Dedifferentiated amniotic fluid mesenchymal stem cell (primary cell): Measurements from ENCODE around the gene NAALADL2.

Experiments
- DNase-seq: peaks from one replicate; pipeline ENCODE4 v3.0.0-alpha.2; 2016; ENCODE audit errors: extremely low spot score

The NAALADL2 gene

DNA sequence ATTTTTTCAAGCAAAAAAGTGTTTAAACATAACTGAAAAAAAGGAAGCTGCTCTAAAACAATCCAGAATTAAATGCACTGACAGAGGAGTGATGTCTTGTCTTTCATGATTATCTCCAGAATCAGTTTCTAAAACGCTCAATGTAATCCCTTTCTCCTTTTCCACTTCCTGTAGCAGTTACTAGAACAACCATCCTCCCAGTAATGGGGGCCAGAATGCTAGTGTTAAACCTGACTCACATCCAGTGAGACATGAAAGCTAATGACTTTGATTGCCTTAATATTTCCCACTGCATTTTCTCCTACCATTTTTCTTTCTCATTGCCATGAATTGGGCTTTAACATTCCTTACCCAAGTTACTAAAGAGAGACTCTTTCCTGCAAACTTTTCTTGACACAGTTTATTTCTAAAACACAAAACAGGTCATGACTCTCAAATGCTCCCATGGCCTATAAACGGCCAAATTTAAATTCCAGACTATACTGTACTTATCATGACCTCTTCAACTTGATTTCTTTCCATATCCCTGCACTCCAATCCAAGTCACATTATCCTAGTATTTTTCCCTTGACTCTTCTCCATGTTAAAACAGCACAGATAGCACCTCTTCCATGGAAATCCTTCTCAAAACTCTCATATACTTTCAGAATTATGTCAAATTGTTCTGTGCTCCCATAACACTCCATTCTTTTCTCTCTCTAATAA is 341.4 kb downstream of the NAALADL2 start:
- no peak for DNase-seq

DNA sequence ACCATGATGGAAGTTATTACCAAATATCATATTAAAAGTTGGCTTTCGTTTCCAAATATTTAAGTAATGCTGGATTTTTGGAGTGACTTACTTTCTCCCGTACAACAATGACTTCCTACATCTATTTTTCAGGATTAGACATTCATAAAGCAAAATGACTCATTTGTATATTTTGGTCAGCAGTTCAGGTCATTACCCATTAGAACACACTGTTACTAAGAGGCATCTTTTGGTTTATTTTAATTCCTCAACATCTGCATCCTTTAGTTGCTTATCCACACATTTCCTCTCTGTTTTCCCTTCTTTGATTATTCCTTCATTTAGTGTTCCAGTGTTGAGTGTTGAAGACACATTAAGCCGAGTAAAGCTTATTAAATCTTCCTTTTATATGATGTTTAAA is 348.2 kb downstream of the NAALADL2 start:
- no peak for DNase-seq

DNA sequence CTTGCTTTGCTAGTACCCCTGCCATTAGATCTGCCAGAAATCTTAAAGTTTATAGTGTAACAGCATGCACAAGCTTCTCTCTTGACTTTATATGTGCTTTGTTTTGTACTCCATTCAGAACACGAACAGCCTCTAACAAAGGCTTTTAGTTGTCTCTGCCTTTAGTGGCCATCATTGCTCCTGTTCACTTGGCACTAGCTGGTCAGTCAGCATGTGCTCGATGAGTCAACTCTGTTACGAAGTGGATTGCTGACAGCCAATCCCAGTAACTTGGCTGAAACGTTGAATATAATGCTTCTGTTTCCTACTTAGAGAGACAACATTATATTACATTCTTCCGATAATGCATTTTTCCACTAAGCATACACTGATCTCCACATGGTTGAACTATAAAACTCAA is 349.2 kb downstream of the NAALADL2 start:
- no peak for DNase-seq

DNA sequence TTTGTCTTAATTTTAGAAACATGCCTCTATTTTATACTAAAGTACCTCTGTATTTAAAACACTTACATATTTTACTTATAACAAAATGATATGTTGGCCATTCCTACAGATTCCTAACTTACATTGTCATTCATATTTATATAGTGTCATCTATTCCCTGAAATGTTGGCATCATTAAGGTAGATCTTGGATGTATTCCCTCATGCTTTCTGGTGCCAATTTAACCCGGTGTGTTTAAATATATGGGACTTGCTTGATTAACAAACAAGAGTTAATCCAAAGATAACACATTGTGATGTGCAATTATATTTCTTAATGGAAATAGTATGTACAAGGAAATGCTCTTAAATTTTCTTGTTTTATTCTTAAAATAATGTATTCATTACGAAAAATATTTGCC is 352.3 kb downstream of the NAALADL2 start:
- DNase-seq = no peak

DNA sequence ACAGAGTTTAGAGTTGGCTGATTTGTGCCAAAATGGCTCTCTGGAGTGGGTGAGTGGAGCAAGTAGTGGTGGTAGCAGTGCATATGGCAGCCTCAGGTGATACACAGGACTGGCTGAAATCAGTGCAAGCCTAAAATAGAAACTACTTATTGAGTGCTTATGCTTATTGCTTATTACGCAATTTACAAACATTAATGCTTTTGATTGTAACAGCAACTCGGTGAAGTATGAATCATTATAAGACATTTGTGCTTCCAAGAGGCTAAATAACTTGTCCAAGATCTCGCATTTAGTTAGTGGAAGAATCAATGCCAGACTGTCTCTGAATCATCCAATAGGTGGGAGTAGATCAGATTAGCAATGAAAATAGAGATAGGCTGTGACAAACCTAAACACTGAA is 353.8 kb downstream of the NAALADL2 start:
- no peak for DNase-seq

DNA sequence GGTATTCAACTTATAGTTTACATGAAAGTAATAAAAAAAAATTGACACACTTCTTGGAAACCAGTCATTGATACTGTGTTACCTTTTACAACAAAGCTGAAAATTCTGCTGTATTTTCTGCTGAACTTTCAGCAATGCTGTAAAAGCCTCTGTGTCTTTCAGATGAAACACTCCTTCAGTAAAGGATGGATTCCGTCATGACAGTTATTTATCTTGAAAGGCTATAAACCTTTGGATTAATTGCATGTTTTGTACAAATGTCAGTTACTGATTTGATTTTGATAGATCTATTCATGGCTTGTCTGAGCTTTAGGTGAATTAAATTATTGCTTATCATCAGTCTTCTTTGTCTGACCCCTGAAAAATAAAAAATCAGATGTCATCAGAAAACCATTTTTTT is 355.1 kb downstream of the NAALADL2 start:
- no peak for DNase-seq

DNA sequence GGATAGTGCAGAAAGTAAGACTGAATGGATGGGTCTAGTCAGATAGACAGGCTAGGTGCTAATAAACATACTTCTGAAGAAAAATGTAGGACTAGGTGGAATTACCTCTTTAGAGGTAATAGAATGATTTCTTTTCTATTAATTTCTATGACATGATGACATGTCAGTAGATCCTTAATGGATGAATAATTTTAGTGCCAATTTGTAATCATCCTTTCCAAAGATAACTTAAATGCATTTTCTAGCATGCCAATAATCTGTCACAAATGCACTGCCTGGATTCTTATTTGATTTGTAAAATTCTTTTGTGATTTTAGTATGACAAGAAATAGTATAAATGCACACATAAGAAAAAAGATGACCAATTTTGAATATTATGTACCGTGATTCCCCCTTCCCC is 356.7 kb downstream of the NAALADL2 start:
- no peak for DNase-seq

DNA sequence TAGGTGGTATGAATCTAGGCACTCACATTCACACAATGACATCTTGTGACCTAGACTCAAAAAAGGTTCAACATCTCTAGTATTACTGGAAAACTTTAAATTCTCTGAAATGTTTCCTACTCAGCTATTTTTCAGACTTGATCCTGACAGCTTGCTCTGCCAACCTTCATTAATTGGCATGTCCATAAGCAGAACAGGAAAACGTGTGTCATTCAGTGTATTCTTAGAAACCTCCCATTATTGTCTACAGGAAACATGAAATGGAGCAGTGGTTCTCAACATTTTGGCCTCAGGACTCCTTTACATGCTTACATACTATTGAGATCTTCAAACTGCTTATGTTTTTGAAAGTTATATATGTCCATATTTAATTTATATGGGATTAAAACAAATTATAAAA is 363.2 kb downstream of the NAALADL2 start:
- DNase-seq = no peak

DNA sequence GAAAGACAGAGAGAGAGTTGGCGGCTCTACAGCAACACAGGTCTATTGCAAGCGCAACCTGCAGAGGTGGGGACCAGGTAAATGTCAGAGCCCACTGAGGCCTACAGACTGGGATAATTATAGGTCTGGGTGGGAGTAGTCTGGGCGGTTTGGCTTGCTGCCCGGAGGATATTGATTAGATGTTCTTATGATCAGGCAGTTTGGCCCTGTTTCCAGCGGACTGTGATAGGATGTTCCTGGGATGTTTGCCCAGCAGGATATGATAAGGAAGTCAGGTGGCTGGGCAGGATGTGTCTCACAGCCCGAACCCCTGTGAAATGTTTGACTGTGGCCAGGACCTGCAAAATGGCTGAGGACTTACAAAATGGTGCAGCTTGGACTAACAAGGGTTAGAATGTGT is 364.9 kb downstream of the NAALADL2 start:
- no peak for DNase-seq

DNA sequence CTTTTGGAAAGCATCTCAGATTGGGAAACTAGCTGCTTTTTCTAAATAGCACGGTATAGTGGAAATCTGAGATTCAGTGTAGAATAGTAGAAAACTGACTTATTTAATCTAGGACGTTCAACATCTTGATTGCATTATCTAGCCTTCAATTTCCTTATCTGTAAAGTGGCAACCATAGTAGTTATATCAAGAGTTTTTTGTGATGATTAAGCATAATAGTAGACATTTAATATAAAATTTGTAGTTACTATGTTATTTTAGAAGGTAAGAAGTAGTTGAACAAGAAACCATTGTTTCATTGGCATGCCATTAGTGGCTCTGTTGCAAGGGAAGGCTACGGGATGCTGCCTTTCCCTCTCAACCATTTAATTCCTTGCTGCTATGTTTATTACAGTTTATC is 367.3 kb downstream of the NAALADL2 start:
- no peak for DNase-seq

DNA sequence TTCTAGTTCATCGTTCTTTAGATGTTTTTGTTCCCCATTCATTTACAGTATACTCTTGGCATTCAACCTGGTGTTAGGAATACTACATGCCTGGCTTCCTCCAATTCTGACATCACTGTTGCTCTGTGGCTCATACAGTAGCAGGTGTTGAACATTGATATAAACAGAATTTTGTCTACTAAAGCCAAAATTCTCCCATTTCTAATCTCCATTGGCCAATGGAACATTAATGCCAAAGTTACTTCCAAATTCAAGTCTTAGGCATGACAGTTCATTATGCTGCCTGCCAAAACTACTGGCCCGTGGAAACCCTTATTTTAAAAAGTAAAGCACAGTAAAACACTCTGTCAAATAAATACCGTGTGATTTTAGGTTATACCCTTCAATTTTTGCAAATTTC is 368.0 kb downstream of the NAALADL2 start:
- DNase-seq = no peak

DNA sequence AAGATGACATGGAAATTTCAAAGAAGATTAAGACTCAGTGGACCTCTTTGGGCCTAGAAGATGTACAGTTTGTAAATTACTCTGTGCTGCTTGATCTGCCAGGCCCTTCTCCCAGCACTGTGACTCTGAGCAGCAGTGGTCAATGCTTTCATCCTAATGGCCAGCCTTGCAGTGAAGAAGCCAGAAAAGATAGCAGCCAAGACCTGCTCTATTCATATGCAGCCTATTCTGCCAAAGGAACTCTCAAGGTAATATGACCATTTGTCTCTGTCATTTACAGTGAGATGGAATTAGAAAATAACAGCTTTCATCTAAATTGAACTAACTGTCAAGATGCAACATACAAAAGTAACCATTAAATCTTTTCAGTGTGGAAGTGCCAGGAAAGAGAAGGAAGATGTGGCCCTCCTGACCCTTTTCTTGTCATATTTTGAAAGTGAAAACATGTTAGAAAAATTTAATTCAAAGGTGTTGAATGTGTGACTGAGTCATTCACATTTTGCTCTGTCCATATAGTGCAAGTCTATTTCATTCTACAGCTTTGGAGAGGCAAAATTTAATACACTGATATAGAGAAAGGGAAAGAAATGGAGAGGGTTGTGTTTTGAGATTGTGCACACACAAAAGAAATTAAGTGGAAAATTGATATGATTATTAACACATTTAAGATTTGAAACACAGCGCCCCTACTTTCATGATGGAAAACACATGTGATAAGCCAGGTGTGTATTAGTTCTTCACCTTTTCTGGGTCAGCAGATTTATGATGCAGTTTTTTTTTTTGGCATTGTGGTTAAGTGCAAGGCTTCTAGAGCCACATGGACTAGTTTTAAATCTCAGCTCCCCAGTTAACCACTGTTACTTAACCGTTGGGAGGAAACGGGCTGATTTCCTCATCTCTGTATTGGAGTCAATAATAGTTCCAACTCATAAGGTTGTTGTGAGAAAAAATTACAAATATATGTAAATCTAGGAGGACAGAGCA is 375.1 kb downstream of the NAALADL2 start:
- no peak for DNase-seq

DNA sequence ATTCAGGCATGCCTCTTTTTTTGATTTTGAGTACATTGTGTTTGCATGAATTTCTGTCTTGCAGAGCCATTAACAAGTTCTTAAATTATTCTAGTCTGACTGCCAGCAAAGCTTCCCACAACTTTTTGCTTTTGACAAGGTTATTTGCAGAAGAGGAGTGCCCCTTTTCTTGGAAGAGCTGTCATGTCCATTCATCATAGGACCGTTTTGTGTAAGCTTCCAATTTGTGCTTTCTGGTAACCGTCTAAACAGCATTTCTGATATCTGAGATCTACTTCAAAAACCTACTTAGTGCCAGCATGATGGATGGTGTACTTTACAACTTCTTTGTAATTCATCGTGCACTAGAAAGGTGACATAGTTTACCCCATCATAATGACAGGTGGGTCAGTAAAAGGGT is 379.7 kb downstream of the NAALADL2 start:
- no peak for DNase-seq

DNA sequence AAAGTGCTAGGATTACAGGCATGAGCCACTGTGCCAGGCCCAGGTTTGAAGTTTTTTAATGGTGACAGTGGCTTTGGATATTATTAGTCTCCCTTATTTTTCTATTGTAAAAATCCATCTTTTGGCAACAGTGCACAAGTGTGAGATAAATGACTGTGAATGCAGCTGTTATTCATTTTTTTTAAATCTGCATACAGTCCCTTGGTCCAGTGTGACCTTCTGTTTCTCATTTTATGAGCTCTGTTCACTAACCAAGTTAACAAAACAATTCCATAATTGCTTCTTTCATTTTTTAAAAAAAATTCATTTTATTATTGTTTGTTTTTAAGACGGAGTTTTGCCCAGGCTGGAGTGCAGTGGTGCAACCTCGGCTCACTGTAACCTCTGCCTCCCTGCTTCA is 381.8 kb downstream of the NAALADL2 start:
- DNase-seq = no peak

DNA sequence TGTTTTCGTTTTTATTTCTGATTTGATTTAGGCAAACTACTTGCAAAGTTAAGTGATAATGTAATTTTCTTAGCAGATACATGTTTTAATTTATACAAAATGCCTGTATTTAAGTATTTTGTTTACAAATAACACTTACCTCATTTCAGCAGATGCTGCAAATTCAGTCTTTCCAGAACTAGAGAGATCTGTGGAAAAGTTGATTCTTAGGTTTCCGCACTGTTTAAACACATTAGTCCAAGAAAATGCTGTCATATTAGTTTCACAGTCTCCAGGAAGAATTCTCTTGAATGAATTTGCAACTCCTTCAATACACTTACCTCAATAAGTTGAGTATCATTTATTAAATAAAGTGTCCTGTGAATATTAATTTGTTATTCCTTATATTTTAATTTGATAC is 383.1 kb downstream of the NAALADL2 start:
- DNase-seq = no peak

DNA sequence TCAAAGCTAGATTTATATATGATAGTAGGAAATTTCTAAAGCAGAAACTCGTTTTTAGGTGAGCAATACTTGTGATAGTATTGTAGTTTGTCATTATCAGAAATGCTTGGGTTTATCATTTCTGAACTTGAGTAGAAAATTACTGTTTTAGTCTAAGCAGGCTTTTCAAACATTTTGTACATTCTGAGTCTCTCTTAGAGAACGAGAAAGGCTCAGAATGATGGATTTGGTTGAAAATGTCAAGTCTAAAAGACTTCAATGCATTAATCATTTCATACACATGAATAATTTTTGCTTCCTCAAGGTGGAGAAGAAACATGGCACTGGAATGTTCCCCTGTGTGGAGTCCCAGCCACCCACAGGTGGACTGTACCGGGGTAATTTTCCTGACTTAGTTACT is 387.1 kb downstream of the NAALADL2 start:
- DNase-seq = no peak

DNA sequence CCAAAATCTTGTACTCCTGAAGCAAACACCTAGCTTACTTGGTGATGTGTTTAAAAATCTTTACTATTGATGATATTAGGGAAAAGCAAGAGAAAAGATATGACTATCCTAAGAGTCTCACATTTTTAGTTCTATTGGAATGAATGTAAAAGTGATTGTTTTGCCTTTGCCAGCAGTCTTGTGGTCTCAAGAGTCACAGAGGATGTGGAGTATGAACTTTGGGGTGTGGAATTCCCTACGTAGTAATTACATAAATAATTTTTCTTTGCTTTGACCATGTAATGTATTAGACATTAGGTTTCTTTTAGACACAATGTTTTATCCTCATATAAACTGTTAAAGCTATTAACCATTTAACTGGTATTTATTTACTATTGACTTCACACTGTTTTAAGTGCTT is 387.6 kb downstream of the NAALADL2 start:
- no peak for DNase-seq

DNA sequence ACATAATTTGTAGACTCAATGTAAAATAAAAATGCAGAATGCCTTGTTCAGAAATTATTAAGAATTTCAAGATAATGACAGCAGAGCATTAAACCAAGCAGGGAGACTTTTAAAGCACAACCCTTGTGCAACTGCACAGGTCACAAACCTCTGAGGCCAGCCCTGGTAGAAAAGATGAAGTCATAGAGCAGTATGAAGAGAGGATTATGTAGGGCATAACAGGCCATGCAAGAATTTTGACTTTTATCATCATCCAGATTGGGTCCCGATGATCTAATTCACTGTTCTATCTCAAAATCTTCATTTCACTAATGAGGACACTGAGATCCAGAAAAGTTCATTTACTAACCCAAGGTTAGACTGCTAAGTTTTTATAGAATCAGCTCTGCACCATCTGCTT is 388.5 kb downstream of the NAALADL2 start:
- DNase-seq = no peak

DNA sequence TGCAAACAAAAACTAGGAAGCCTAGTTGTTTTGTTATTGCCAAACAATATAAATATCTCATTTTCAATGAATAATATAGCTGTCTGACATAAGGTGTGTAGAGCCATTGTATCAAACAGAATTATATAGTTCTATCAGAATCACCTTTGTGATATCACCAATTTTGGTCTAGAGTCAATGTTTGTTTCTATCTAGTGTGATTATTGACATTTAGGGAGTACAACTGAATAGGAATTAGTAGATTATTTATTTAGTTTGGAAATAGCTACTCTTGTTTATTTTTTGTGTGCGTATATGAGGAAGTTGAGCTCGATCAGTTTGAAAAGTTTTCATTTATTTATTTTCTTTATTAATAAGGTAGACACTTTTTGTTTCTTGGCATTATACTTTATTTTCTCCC is 389.7 kb downstream of the NAALADL2 start:
- no peak for DNase-seq

DNA sequence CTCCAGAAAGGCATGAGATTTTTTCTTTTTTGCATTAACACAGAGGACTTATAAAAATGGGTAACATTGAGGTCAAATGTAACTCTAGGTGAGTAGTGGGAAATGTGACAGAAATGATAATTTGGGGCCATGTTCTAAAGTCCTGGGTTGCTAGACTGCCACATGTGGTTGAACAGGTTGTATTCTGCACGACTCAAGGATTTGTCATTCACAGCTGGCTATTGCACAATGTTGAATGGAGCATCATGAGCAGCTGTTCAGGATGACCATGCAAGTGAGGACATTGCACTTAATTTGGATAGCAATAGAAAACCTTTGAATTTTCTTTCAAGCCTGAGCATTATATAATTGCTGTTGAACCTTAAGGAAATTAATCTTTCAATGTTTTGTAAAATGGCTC is 396.6 kb downstream of the NAALADL2 start:
- DNase-seq = no peak

DNA sequence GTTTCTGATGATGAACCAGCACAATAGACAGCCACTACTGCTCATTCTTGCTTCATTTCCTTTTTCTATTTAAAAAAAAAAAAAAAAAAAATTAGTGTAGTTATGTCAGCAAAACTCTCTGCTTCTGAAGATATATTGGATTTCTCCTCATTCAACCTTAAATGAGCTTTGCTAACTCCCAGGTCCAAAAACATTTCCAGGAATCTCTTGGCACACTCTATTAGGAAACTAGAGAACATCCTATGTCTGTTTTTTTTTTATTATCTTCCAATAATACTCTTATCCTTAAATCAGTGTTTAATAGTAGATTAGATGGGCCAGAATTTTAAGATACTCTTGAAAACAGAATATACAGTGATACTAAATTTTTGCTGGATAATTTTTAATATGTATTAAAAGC is 398.0 kb downstream of the NAALADL2 start:
- DNase-seq = no peak

DNA sequence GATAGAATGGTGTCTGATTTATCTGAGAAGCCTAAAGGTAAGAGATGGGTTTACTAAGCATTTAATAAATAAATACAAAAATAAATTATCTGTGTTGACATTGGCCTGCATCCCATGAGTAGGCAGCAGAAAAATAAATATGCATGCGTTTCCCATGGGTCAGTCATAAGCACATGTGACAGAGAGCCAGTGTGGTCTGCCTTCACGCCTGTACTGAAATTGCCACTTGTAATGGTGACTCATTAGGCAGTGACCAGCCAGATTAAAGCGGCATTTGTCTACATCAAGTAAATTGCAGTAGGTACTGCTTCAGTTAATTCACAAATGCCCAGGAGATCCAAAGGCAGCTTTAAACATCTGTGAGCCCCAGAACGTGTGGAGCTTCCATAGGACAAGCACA is 399.6 kb downstream of the NAALADL2 start:
- no peak for DNase-seq

DNA sequence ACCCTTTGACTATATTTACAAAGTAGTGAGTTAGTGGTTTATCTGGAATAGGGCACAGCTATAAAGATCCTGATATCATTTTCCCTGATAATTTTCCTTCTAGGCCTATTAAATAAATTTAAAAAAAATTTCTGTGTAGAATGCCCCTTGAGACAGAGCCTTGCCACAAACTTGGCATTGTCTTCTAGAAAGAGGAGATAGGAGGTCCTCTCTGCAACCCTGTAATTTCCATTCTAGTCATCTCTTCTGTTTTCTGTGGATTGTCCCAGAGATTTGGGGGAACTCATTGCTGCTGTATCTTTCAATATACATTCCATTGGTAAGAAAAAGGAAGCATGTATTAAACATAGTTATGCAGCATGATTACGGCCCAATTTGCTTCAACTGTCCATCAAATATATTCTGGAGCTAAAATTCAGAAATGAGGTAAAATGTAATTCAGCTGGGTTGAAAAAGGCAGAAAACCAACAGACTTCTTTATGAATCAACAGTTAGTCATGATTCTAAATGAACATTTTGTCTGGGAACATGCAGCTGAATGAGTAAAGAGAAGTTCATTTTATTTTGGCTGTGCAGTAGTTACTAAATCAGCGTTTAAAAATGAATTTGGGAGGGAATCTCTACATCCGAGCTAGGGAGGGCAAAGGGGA is 401.1 kb downstream of the NAALADL2 start:
- DNase-seq = no peak
